ENCODE measurements around the gene TMPRSS11D.

Gene TMPRSS11D

GRCh38 chr4:67869580-67870190 is 14.1 kb downstream of the TMPRSS11D start:
- Histone ChIP-seq H2AFZ (ENCODE audit: low read depth) (no peak overlapping the region), H3K36me3 (ENCODE audit: insufficient read depth) (no peaks in the 10 kb centered on the region), H3K4me3 (IDR thresholded peaks at IDR 0.05; ENCODE audit: insufficient read depth, low read depth, low read length) (no peak overlapping the region), H4K20me1 (ENCODE audit: insufficient read depth) (no peaks in the 10 kb centered on the region), H3K79me2 (ENCODE audit: insufficient read depth, low read depth) (no peaks in the 10 kb centered on the region), H3K4me2 (no peak overlapping the region), H3K4me1 (ENCODE audit: low read depth, poor library complexity, severe bottlenecking) (no peaks in the 10 kb centered on the region), H3K27me3 (ENCODE audit: insufficient read depth, low read depth) (no peaks in the 10 kb centered on the region), H3K27ac (no peak overlapping the region), H3K9ac (no peak overlapping the region)
- no peak for TF ChIP-seq CTCF (conservative IDR thresholded peaks at IDR 0.05; ENCODE audit: low read depth, low read length)

- Histone ChIP-seq H4K20me1 (ENCODE audit: insufficient read depth) (no peaks in the 10 kb centered on the region), H3K79me2 (ENCODE audit: insufficient read depth, low read depth) (no peaks in the 10 kb centered on the region), H3K27me3 (ENCODE audit: insufficient read depth, low read depth) (no peaks in the 10 kb centered on the region), H3K27ac (no peak overlapping the region), H3K4me2 (no peak overlapping the region), H3K9ac (no peak overlapping the region), H3K36me3 (ENCODE audit: insufficient read depth) (no peaks in the 10 kb centered on the region), H2AFZ (ENCODE audit: low read depth) (no peak overlapping the region), H3K4me1 (ENCODE audit: low read depth, poor library complexity, severe bottlenecking) (no peaks in the 10 kb centered on the region), H3K4me3 (IDR thresholded peaks at IDR 0.05; ENCODE audit: insufficient read depth, low read depth, low read length) (no peak overlapping the region)
- TF ChIP-seq CTCF (conservative IDR thresholded peaks at IDR 0.05; ENCODE audit: low read depth, low read length), result no peak
Observed at GRCh38 chr4:67861513-67861912, 22.3 kb downstream of the TMPRSS11D start.

- no peak overlapping the region for H3K27ac ChIP-seq
- no peak overlapping the region for H3K9ac ChIP-seq
- H3K4me3 ChIP-seq (IDR thresholded peaks at IDR 0.05; ENCODE audit: insufficient read depth, low read depth, low read length), result no peak overlapping the region
- H3K36me3 ChIP-seq (ENCODE audit: insufficient read depth), result no peaks in the 10 kb centered on the region
- TF ChIP-seq CTCF (conservative IDR thresholded peaks at IDR 0.05; ENCODE audit: low read depth, low read length), result no peak
- H3K27me3 ChIP-seq (ENCODE audit: insufficient read depth, low read depth), result no peaks in the 10 kb centered on the region
- H4K20me1 ChIP-seq (ENCODE audit: insufficient read depth), result no peaks in the 10 kb centered on the region
- H3K4me2 ChIP-seq, result no peak overlapping the region
- H3K4me1 ChIP-seq (ENCODE audit: low read depth, poor library complexity, severe bottlenecking), result no peaks in the 10 kb centered on the region
- H2AFZ ChIP-seq (ENCODE audit: low read depth), result no peak overlapping the region
- no peaks in the 10 kb centered on the region for H3K79me2 ChIP-seq (ENCODE audit: insufficient read depth, low read depth)
Observed at GRCh38 chr4:67853336-67853735, 30.5 kb downstream of the TMPRSS11D start.

- H3K36me3 ChIP-seq (ENCODE audit: insufficient read depth), result no peaks in the 10 kb centered on the region
- H2AFZ ChIP-seq (ENCODE audit: low read depth), result no peak overlapping the region
- no peak overlapping the region for H3K4me3 ChIP-seq (IDR thresholded peaks at IDR 0.05; ENCODE audit: insufficient read depth, low read depth, low read length)
- H3K4me1 ChIP-seq (ENCODE audit: low read depth, poor library complexity, severe bottlenecking), result no peaks in the 10 kb centered on the region
- no peaks in the 10 kb centered on the region for H4K20me1 ChIP-seq (ENCODE audit: insufficient read depth)
- H3K79me2 ChIP-seq (ENCODE audit: insufficient read depth, low read depth), result no peaks in the 10 kb centered on the region
- no peak overlapping the region for H3K27ac ChIP-seq
- H3K9ac ChIP-seq, result no peak overlapping the region
- no peaks in the 10 kb centered on the region for H3K27me3 ChIP-seq (ENCODE audit: insufficient read depth, low read depth)
- no peak overlapping the region for H3K4me2 ChIP-seq
- no peak for TF ChIP-seq CTCF (conservative IDR thresholded peaks at IDR 0.05; ENCODE audit: low read depth, low read length)
Observed at GRCh38 chr4:67820903-67821302, 62.9 kb downstream of the TMPRSS11D start.
